Neural progenitor cell (in vitro differentiated cells): ENCODE measurements around the gene ACKR3.

Experiments used
- EZH2 ChIP-seq: fragments of 200-600 bp; sonication (generic); IDR thresholded peaks from 2 replicates; pipeline ENCODE4 v1.6.1; 2017; ENCODE audit warnings: antibody characterized with exemption, mild to moderate bottlenecking, moderate library complexity
- EZH2phosphoT487 ChIP-seq: fragments of 200-600 bp; sonication (generic); IDR thresholded peaks from 2 replicates; pipeline ENCODE4 v1.6.1; 2017; ENCODE audit warnings: antibody characterized with exemption
- TF ChIP-seq, protein P1 (sequence below): fragments of 200-600 bp; sonication (generic); IDR thresholded peaks from 2 replicates; pipeline ENCODE4 v1.5.1; 2017; ENCODE audit warnings: antibody characterized with exemption, mild to moderate bottlenecking

DNA sequence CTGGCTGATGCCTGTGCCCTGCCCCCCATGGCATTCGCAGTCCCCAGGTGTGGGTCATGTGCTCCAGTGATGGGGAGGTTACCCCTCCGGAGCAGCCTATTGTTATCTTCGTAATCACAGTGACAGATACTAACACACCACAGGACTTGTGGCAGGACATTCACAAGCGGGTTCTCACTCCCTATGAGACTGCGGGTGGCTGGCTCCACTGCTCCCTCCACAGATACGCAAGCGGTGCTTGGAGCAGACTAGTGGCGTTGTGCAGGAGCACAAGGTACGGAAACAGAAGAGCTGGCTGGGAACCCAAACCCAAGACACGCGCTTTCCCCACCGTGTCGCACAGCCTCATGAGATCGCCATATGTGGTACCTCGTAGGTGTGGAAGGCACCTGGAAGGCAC is 52.2 kb downstream of the ACKR3 start:
- TF ChIP-seq, protein P1, sequence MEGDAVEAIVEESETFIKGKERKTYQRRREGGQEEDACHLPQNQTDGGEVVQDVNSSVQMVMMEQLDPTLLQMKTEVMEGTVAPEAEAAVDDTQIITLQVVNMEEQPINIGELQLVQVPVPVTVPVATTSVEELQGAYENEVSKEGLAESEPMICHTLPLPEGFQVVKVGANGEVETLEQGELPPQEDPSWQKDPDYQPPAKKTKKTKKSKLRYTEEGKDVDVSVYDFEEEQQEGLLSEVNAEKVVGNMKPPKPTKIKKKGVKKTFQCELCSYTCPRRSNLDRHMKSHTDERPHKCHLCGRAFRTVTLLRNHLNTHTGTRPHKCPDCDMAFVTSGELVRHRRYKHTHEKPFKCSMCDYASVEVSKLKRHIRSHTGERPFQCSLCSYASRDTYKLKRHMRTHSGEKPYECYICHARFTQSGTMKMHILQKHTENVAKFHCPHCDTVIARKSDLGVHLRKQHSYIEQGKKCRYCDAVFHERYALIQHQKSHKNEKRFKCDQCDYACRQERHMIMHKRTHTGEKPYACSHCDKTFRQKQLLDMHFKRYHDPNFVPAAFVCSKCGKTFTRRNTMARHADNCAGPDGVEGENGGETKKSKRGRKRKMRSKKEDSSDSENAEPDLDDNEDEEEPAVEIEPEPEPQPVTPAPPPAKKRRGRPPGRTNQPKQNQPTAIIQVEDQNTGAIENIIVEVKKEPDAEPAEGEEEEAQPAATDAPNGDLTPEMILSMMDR: no peak
- TF ChIP-seq EZH2: no peak
- no peak for TF ChIP-seq EZH2phosphoT487
